Panc1 (cell line): ENCODE data around the gene SDF2L1. TPM values are rescaled to one million over a fixed set of nuclear protein-coding genes. Genes with fewer than 3 reads are reported as not detected.

Experiments
- ATAC-seq: fragments of 200-7000 bp; cut with Tn5 transposase; 2 replicates; pipeline ENCODE4 v1.9.1; 2020; ENCODE audit warnings: mild to moderate bottlenecking, moderate library complexity
- BruUV-seq: library from RNA; stranded (reverse); fragments of 400-500 nt; replicated peaks from 2 replicates; lab custom pipeline; 2021; lab: Mats Ljungman, UMichigan
- CTCF ChIA-PET: fragments of 300-600 bp; sonication (Branson Sonifier 250); formaldehyde crosslinking; loops from one replicate; lab custom pipeline; 2022; ENCODE audit warnings: antibody characterized with exemption; lab: Charles Lee
- POLR2A ChIA-PET: fragments of 300-600 bp; sonication (Branson Sonifier 250); formaldehyde crosslinking; loops from one replicate; lab custom pipeline; 2022; ENCODE audit warnings: antibody characterized with exemption; lab: Charles Lee
- DNase-seq: peaks from one replicate; pipeline ENCODE4 v3.0.0-alpha.2; 2010; ENCODE audit warnings: low read depth, low spot score
- H3K27ac ChIP-seq: 2 replicates; pipeline ENCODE4 v1.5.1; 2011; ENCODE audit warnings: mild to moderate bottlenecking, low read length, inconsistent platforms
- H3K27me3 ChIP-seq: fragments of 200-500 bp; sonication (Bioruptor generic); 2 replicates; pipeline ENCODE4 v1.6.0; 2014; ENCODE audit warnings: low read length, inconsistent platforms; ENCODE audit not compliant: control insufficient read depth, insufficient read depth
- H3K36me3 ChIP-seq: fragments of 200-500 bp; sonication (Bioruptor generic); 2 replicates; pipeline ENCODE4 v1.5.1; 2014; ENCODE audit warnings: inconsistent platforms, mild to moderate bottlenecking, low read length, moderate library complexity; ENCODE audit not compliant: control insufficient read depth, insufficient read depth
- H3K4me1 ChIP-seq: 2 replicates; pipeline ENCODE4 v1.5.1; 2011; ENCODE audit warnings: inconsistent platforms, mild to moderate bottlenecking, low read length, moderate library complexity; ENCODE audit not compliant: control insufficient read depth, insufficient read depth
- H3K4me3 ChIP-seq, 2 experiments: 2 replicates each; pipeline ENCODE4 v1.5.1; 2011 to 2012; ENCODE audit warnings: low read depth in 2 of 2, low read length in 2 of 2, mild to moderate bottlenecking in 2 of 2, inconsistent platforms in 1 of 2, moderate library complexity in 1 of 2
- H3K9me3 ChIP-seq: fragments of 200-500 bp; sonication (Bioruptor generic); 2 replicates; pipeline ENCODE4 v1.5.1; 2014; ENCODE audit warnings: low read depth, mild to moderate bottlenecking, inconsistent platforms, low read length, moderate library complexity; ENCODE audit not compliant: control insufficient read depth, insufficient read depth
- POLR2AphosphoS5 ChIP-seq: IDR thresholded peaks from 2 replicates; pipeline ENCODE4 v1.6.1; 2012; ENCODE audit warnings: mild to moderate bottlenecking, low read depth, low read length, moderate library complexity
- SIN3A ChIP-seq: IDR thresholded peaks from 2 replicates; pipeline ENCODE4 v1.6.1; 2012; ENCODE audit warnings: low read depth, mild to moderate bottlenecking, low read length, moderate library complexity, borderline replicate concordance; ENCODE audit not compliant: insufficient read depth
- TCF7L2 ChIP-seq: IDR thresholded peaks from 2 replicates; pipeline ENCODE4 v1.6.1; 2011; ENCODE audit warnings: mild to moderate bottlenecking, low read depth, low read length, inconsistent platforms
- in situ Hi-C: cut with HindIII; loops from 2 replicates; pipeline ENCODE4 v1.10.0; 2016; ENCODE audit warnings: low sequenced_read_pairs, low pct_unique_long_range_greater_than_20kb
- intact Hi-C: fragments of 100-400 bp; cut with micrococcal nuclease; formaldehyde crosslinking; loops from one replicate; pipeline ENCODE4 v1.10.0; 2022; ENCODE audit not compliant: unreplicated experiment
- total RNA-seq: library from RNA; stranded (reverse); gene quantifications from one replicate; pipeline ENCODE4 v1.2.1, GENCODE V29; 2021; ENCODE audit not compliant: unreplicated experiment
- TF ChIP-seq, protein P1 (sequence below): fragments of 450-650 bp; IDR thresholded peaks from 2 replicates; pipeline ENCODE4 v1.5.1; 2017; ENCODE audit warnings: mild to moderate bottlenecking
- TF ChIP-seq, protein P2 (sequence below), 2 experiments: IDR thresholded peaks; 2 replicates each; pipeline ENCODE4 v1.6.1; 2011 to 2012; ENCODE audit warnings: low read depth in 2 of 2, control low read depth in 1 of 2, low read length in 1 of 2, mild to moderate bottlenecking in 1 of 2, moderate library complexity in 1 of 2; ENCODE audit not compliant: insufficient read depth in 1 of 2

Gene SDF2L1
- total RNA-seq, 1 experiment from 2014 or later: 66.0 TPM

DNA sequence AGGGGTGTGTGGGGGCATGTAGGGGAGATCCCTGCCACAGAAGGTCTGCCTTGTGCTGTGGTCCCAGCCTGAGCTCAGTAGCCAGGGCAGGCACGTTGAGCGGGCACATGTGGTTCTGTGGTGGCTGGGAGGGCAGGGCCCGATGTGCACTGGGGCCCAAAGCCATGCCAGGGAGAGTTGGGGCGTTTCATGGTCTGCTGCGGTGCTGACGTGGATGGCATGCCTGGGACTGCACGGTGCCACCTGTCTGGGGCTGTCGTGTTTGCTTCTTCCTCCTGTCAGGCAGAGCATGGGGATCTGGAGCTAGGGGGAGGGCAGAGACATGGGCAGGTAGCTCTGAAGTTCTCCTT, 43.0 kb downstream of the SDF2L1 start:
- CTCF ChIA-PET: no interaction called here
- BruUV-seq: no TSS peak

DNA sequence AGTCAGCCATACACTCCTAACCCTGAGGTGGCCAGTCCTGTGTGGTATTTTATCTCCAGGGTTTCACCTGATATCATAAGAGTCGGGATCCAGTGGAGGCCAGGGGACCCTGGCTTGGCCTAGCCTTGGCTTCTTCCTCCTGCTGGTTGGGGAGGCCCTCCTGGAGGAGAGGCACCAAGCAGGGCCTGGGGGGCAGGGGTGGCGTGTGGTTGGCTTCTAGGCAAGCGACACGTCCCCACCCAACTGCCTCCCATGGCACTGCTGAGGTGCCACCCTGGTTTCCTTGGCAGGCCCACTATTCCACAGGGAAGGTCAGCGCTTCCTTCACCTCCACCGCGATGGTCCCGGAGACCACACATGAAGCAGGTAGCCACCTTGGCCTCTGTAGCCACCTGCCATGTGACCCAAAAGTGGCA, 44.1 kb downstream of the SDF2L1 start:
- no peaks in the 10 kb centered on the region for H3K4me1 ChIP-seq
- no peak for DNase-seq
- H3K9me3 ChIP-seq: no peaks in the 10 kb centered on the region
- H3K27me3 ChIP-seq: no peaks in the 10 kb centered on the region
- intact Hi-C loops: no loop called here
- in situ Hi-C loops: no loop called here
- H3K4me3 ChIP-seq: no peak overlapping the region
- no peaks in the 10 kb centered on the region for H3K36me3 ChIP-seq
- H3K27ac ChIP-seq: no peak overlapping the region
- no TSS peak for BruUV-seq
- ChIA-PET CTCF (no interaction called here), POLR2A (no interaction called here)
- no peak for ATAC-seq
- TF ChIP-seq SIN3A (no peak), TCF7L2 (no peak), POLR2AphosphoS5 (no peak)
- TF ChIP-seq, protein P1, sequence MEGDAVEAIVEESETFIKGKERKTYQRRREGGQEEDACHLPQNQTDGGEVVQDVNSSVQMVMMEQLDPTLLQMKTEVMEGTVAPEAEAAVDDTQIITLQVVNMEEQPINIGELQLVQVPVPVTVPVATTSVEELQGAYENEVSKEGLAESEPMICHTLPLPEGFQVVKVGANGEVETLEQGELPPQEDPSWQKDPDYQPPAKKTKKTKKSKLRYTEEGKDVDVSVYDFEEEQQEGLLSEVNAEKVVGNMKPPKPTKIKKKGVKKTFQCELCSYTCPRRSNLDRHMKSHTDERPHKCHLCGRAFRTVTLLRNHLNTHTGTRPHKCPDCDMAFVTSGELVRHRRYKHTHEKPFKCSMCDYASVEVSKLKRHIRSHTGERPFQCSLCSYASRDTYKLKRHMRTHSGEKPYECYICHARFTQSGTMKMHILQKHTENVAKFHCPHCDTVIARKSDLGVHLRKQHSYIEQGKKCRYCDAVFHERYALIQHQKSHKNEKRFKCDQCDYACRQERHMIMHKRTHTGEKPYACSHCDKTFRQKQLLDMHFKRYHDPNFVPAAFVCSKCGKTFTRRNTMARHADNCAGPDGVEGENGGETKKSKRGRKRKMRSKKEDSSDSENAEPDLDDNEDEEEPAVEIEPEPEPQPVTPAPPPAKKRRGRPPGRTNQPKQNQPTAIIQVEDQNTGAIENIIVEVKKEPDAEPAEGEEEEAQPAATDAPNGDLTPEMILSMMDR: no peak
- TF ChIP-seq, protein P2, sequence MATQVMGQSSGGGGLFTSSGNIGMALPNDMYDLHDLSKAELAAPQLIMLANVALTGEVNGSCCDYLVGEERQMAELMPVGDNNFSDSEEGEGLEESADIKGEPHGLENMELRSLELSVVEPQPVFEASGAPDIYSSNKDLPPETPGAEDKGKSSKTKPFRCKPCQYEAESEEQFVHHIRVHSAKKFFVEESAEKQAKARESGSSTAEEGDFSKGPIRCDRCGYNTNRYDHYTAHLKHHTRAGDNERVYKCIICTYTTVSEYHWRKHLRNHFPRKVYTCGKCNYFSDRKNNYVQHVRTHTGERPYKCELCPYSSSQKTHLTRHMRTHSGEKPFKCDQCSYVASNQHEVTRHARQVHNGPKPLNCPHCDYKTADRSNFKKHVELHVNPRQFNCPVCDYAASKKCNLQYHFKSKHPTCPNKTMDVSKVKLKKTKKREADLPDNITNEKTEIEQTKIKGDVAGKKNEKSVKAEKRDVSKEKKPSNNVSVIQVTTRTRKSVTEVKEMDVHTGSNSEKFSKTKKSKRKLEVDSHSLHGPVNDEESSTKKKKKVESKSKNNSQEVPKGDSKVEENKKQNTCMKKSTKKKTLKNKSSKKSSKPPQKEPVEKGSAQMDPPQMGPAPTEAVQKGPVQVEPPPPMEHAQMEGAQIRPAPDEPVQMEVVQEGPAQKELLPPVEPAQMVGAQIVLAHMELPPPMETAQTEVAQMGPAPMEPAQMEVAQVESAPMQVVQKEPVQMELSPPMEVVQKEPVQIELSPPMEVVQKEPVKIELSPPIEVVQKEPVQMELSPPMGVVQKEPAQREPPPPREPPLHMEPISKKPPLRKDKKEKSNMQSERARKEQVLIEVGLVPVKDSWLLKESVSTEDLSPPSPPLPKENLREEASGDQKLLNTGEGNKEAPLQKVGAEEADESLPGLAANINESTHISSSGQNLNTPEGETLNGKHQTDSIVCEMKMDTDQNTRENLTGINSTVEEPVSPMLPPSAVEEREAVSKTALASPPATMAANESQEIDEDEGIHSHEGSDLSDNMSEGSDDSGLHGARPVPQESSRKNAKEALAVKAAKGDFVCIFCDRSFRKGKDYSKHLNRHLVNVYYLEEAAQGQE (IDR thresholded peaks at IDR 0.05; ENCODE audit: insufficient read depth in 1 of 2, low read depth in 2 of 2, low read length in 1 of 2): no peak

More for the DNA sequence above, 43.0 kb downstream of the SDF2L1 start:
- Histone ChIP-seq H3K36me3 (no peaks in the 10 kb centered on the region), H3K27ac (no peak overlapping the region), H3K4me1 (no peaks in the 10 kb centered on the region), H3K27me3 (no peaks in the 10 kb centered on the region), H3K9me3 (no peaks in the 10 kb centered on the region), H3K4me3 (no peak overlapping the region)
- intact Hi-C loops: no loop called here
- POLR2A ChIA-PET: no interaction called here
- ATAC-seq: no peak
- in situ Hi-C loops: no loop called here
- TF ChIP-seq SIN3A: no peak
- TF ChIP-seq POLR2AphosphoS5: no peak
- TF ChIP-seq, protein P2 (IDR thresholded peaks at IDR 0.05; ENCODE audit: insufficient read depth in 1 of 2, low read depth in 2 of 2, low read length in 1 of 2): no peak
- DNase-seq: no peak
